Activated naive CD4-positive, alpha-beta T cell (primary cell): ENCODE results near the gene ZNF777.
"Not testable (repeated sequence)": the region's sequence is repeated elsewhere in the genome, so short reads cannot be mapped to it uniquely, and the experiment has no call there.

ENCODE experiments used
- DNase-seq, 4 experiments: peaks; one replicate each; lab custom pipeline; 2025; lab: John Stamatoyannopoulos, UW

The ZNF777 gene

DNA sequence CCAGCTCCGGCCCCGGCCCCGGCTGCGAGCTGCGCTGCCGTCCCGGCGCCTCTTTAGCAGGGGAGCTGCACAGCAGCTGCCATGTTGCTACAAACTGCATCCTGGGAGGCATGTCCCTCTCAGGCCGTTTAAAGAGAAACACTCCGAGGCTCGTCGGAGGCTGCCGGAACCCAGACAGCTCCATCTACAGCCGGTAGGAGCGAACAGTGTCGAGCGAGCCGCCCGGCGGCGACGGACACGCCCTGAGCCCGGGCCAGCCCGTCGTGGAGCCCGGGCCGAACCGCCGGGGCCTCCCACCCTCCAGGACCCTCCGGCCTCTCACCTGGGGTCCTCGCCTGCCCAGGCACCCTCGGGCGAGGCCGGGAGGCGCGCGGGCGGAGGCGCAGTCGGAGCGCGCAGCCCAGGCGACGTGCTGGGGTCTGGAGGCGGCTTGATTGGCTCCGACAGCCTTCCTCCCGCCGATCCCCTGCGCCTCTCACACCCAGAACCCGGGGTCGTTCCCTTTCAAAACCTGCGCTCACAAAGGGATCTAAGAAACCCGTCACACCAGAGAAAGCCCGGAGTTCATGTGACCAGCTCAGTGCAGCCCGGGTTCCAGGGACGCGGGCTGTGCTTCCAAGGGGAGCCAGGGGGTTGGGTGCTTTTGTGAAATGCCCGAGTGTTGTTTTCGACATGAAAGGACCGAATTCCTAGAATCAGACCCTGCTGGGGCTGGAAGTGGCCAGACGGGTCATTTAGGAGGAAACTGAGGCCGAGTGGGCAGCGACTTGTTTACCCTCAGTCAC, at the start of gene ZNF777:
Gene ZNF777 (minus strand): TSS at position 570 of the 785 bp plus-strand sequence. CDS start 5,040 bp downstream, outside the sequence.
- peak; percentile 47 to 73 (median 60) for DNase-seq

GRCh38 chr7:149510248-149510647, 49.4 kb upstream of the ZNF777 start:
- DNase-seq, result no peak

GRCh38 chr7:149509774-149510173, 48.9 kb upstream of the ZNF777 start:
- no peak for DNase-seq

DNA sequence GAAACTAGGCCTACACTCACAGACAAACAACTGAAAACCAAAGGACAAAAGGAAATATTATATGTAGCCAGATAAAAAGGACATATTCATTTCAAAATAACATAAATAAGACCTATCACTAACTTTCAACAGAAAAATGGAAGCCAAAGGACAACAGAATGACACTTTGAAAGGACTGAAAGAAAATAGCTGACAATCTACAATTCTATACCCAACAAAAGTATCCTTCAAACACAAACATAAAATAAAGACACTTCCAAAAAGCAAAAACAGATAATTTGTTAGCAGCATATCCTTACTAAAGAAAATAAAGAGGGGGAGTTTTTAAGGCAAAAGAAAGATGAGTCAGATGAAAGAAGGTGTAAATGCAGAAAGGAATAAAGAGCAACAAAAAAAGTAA, 44.7 kb upstream of the ZNF777 start:
- no peak for DNase-seq

DNA sequence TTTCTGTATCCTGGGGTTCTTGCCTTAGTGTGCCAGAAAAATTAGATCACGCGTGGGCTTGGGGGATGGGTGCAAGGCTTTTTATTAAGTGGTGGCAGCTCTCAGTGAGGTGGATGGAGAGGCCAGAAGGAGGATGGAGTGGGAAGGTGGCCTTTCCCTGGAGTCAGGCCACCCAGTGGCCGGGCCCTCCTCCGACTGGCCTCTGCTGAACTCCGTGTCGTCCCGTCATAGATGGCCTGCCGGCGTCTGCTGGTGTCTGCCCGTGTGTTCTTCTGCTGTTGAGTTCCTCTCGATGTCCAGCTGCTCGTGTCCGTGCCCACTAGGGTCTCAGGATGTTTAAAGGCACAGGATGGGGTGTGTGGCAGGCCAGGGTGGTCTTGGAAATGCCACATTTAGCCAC, 40.8 kb upstream of the ZNF777 start:
- DNase-seq, result no peak

- DNase-seq, result no peak
Observed at GRCh38 chr7:149500910-149501309, 40.0 kb upstream of the ZNF777 start.

DNA sequence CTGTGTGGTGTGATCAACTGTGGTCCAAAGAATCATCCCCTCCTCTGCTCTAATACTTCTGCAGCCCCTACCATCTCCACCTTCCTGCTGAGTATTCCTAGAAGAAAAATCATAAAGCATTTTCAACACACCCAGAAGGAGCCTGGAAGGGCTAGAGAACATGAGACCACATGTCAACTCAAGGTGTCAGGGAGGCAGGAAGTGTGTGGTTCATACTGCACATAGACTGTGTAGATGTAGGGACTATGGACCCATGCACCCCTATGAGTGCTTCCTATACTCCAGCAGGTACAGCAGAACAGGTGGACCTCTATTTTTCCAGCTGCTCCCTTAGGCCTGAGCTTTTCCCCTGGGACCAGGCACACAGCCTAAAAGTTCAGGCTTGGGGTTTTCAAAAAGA, 39.3 kb upstream of the ZNF777 start:
- DNase-seq, result no peak

- no peak for DNase-seq
Observed at GRCh38 chr7:149498811-149499210, 37.9 kb upstream of the ZNF777 start.

GRCh38 chr7:149497467-149498261, 36.8 kb upstream of the ZNF777 start, which contains the start of gene ZNF746:
ZNF746 (minus strand) TSS chr7:149497809; CDS start chr7:149497536, 273 bp downstream.
- peak; percentile 49 to 70 (median 53) for DNase-seq

DNA sequence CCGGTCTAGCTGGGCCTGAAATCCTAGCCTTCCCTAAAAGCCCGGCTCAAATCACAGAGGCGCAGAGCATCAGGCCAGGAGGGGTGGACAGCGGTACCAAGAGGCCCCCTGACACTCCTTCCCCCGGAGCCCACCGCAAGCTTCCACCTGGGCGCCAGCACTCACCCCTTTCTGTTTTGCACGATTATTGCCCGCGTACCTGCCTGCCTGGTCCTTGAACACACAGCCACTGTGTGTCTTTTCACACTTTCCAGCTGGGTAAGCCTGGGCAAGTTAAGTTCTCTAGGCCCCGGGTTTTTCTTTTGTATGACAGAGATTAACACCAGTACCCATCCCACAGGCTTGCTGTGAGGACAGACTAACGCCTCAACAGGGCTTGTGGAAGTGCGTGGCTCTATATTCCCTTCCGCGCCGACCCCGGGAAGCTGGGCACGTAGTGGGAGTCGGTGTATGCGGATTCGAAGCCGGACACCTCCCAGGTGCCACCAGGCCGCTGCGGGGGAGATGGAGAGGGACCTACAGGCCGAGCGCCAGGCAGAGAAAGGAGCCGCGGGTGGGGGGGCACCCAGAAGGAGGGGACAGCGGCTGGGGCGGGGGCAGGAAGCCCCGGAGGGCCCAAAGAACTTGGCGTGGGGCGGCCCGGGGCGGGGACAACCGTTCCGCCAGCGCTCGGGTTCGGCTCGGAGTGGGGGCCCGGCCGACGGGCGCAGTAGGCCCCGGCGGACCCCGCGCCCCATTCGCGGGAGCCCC, 36.0 kb upstream of the ZNF777 start:
- DNase-seq, result peak in 2 of 4 experiments; percentile 40 to 54

DNA sequence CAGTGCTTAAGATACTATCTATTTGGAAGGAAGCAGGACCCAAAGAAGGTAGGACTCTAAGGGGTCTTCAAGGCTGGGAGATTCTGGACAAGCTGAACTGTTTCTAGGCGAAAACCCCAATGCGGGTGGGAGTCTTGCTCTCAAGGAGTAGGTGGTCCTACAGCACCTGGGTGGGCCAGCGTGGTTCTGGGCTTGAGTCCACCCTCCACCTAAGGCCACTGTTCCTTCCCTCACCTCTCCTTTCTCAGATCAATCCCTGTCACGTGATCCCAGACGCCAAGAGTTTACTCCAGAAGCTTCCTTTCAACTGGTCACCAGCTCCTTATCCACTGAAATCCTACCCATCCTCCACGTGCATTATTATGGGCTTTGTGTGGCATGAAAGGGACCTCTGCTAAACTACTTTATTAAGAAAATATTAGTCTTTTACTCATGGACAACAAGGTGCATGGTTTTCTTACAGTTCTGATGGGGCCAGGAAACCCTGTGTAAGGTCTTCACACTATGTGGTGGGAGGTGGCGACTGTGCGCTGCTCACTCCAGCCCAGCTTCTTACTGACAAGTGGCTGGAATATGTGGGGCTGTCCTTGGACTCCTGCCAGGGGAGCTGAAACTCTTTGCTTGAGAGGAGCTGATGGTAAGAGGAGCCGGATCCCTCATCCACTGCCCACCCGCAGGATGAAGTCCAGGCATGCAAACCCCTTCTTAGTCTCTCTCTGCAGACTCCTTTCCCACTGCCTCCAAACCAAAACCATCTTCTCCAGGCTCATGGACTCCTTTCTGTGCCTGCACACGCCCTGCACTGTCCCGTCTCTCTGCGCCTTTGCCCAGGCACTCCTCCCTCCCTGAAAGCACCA, 35.2 kb upstream of the ZNF777 start:
- no peak for DNase-seq

DNA sequence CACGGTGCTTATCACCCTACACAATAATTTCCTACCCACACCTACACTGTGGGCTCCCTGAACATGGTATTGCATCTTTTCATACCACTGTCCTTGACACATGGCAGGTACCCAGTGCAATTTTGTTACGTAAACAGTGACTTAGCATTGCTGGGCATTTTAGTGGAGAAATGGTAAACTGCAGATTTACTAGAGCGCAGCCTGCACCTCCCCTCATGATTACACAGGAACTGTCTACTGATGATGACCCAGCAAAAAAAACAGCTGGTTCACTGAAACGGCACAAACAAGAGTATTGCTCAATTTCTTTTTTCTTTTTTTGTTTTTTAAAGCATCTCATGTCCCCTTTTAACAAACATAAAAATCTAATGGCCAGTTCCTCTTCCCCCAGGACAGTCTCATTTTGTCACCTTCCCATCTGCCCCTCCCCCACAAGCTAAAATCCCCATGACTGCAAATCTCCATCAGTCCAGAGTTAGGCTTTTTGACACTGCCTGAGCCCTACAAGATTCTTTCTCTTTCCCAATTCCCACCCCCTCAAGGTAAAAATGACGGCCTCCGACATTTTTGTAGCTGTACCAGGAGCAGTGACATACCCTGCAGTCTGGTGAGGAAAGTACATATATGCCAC, 34.0 kb upstream of the ZNF777 start:
- DNase-seq, result no peak

DNA sequence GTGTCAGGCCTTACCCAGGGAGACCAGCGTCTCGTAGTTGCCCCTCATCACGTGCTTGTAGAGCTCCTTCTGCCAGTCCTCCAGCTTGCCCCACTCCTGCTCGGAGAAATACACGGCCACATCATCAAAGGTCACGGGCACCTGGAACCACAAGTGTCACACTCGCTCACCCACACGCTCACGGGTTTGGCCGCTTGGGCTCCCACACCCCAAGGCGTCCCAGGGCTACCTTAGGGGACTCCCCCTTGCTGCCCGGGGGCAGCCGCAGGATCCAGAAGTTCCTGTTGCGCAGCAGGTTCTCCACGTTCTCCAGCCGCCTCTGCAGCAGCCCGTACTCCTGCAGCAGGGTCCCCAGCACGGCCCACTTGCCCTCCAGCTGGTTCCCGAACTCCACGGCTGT, 33.1 kb upstream of the ZNF777 start:
- not testable (repeated sequence) for DNase-seq

GRCh38 chr7:149493366-149493765, 32.5 kb upstream of the ZNF777 start:
- no peak for DNase-seq

DNA sequence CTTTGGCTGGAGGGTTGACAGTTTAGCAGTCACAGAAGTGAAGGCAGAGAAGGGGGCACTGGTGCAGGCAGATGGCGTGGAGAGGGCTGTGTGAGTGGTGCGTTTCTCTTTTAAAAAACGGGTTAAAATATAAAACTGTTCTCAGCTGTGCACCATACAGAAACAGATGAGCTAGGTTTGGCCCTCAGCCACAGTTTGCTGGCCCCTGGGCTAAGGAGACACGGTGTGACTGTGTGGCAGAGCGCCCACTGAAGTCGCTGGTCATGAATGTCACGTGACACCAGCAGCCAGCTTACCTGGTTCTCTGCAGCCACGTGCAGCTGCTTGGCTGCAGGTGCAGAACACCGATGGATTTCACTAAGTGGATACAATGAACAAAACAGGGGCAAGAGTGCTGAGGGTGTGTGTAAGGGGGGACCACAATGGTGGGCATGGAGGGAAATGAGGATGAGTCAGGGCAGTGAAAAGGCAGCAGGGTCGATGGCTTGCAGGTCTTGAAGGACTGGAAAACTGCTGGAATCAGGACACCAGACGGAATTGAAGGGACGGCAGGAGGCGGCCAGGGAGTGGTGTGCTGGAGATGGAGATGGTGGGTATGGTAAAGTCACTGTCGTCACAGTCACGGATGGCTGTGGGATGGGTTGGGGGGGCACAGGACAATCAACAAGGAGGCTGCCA, 29.4 kb upstream of the ZNF777 start:
- DNase-seq, result no peak

DNA sequence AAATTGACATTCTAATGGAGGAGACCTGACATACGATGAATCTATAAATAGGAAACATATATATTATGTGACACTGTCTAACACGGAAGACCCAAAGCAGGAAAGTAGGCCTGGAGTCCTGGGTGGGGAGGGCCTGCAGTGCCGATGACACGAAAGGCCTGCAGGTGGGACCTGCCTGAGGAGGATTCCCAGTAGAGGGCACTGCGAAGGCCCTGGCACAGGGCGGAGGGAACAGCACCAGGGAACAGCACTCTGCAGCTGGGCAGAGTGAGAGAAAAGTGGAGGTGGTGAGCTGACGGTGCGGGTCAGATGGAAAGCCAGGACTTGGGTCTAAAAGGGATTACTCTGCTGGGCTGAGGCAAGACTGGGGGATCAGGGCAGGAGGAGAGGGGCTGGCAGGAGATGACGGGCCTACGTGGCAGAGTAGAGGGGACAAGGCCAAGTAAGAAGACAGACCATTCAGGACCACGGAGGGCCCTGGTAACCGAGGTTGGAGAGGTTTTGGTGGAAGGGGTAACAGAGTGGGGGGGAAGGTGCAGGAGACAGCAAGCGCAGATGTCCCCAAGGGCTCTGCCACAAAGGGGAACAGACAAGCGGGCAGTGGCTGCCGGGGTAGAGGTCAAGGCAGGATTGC, 28.6 kb upstream of the ZNF777 start:
- no peak for DNase-seq

- DNase-seq, result no peak
Observed at GRCh38 chr7:149479568-149479967, 18.7 kb upstream of the ZNF777 start.

GRCh38 chr7:149478754-149479153, 17.9 kb upstream of the ZNF777 start:
- no peak for DNase-seq

- DNase-seq, result no peak
Observed at GRCh38 chr7:149477494-149478443, 16.9 kb upstream of the ZNF777 start.
